ENCODE data around the gene TMEM248. TPM values are rescaled to one million over a fixed set of nuclear protein-coding genes. Genes with fewer than 3 reads are reported as not detected.
"Not testable (repeated sequence)": the region's sequence is repeated elsewhere in the genome, so short reads cannot be mapped to it uniquely, and the experiment has no call there.

Gene TMEM248
- total RNA-seq, 1 donor from 2014 or later: 98.0 TPM

GRCh38 chr7:66883716-66884115 lies 37.3 kb upstream of the TMEM248 start:
- no peak overlapping the region for H2AFZ ChIP-seq (ENCODE audit: low read depth, low read length)
- no peaks in the 10 kb centered on the region for H3K9me3 ChIP-seq (ENCODE audit: insufficient read depth, low read depth, low read length)
- H3K36me3 ChIP-seq (ENCODE audit: insufficient read depth, low read length): no peaks in the 10 kb centered on the region
- peak; percentile 62 for DNase-seq (ENCODE audit: low read depth)
- no peaks in the 10 kb centered on the region for H3K27me3 ChIP-seq (ENCODE audit: insufficient read depth, low read length)
- no peak overlapping the region for H3K4me2 ChIP-seq (ENCODE audit: low read length)
- Mint-ChIP-seq H3K4me3 (ENCODE audit: unreplicated experiment) (no peak overlapping the region), H3K36me3 (ENCODE audit: low read depth, unreplicated experiment) (peaks cover 15% of the 10 kb centered on the region), H3K27me3 (ENCODE audit: low read depth, unreplicated experiment) (no peaks in the 10 kb centered on the region), H3K4me1 (ENCODE audit: low read depth, unreplicated experiment) (peaks cover 7% of the 10 kb centered on the region), H3K9me3 (ENCODE audit: unreplicated experiment) (no peaks in the 10 kb centered on the region), H3K27ac (ENCODE audit: unreplicated experiment) (no peak overlapping the region)
- FAIRE-seq: no peak
- H3K4me1 ChIP-seq (ENCODE audit: insufficient read depth, low read length): no peaks in the 10 kb centered on the region
- H3K9ac ChIP-seq (ENCODE audit: low read length): no peak overlapping the region
- no peak overlapping the region for H3K27ac ChIP-seq (ENCODE audit: low read depth, low read length)
- H3K4me3 ChIP-seq (ENCODE audit: insufficient read depth, low read depth, low read length): no peak overlapping the region
- no peaks in the 10 kb centered on the region for H4K20me1 ChIP-seq (ENCODE audit: insufficient read depth, low read length)
- no peak for TF ChIP-seq EZH2 (IDR thresholded peaks at IDR 0.05; ENCODE audit: insufficient read depth, low read length)
- no peak for TF ChIP-seq CTCF (IDR thresholded peaks at IDR 0.05; ENCODE audit: insufficient read depth, low read depth, low read length)
- no peaks in the 10 kb centered on the region for H3K79me2 ChIP-seq (ENCODE audit: insufficient read depth, low read length)

GRCh38 chr7:66884556-66884955 lies 36.5 kb upstream of the TMEM248 start:
- H3K4me1 ChIP-seq (ENCODE audit: insufficient read depth, low read length); H3K27me3 Mint-ChIP-seq (ENCODE audit: low read depth, unreplicated experiment); H3K27ac Mint-ChIP-seq (ENCODE audit: unreplicated experiment); H3K9me3 Mint-ChIP-seq (ENCODE audit: unreplicated experiment); H3K4me2 ChIP-seq (ENCODE audit: low read length); H3K79me2 ChIP-seq (ENCODE audit: insufficient read depth, low read length); H3K4me1 Mint-ChIP-seq (ENCODE audit: low read depth, unreplicated experiment); H3K27me3 ChIP-seq (ENCODE audit: insufficient read depth, low read length); H4K20me1 ChIP-seq (ENCODE audit: insufficient read depth, low read length); H3K9me3 ChIP-seq (ENCODE audit: insufficient read depth, low read depth, low read length); H3K9ac ChIP-seq (ENCODE audit: low read length); H3K36me3 ChIP-seq (ENCODE audit: insufficient read depth, low read length); FAIRE-seq; H2AFZ ChIP-seq (ENCODE audit: low read depth, low read length); DNase-seq (ENCODE audit: low read depth); H3K4me3 ChIP-seq (ENCODE audit: insufficient read depth, low read depth, low read length); H3K4me3 Mint-ChIP-seq (ENCODE audit: unreplicated experiment): not testable (repeated sequence)
- peak overlapping the region; percentile 48 for H3K27ac ChIP-seq (ENCODE audit: low read depth, low read length)
- peaks cover 15% of the 10 kb centered on the region for H3K36me3 Mint-ChIP-seq (ENCODE audit: low read depth, unreplicated experiment)

GRCh38 chr7:66886152-66886551 lies 34.9 kb upstream of the TMEM248 start:
- DNase-seq (ENCODE audit: low read depth): no peak
- no peak for FAIRE-seq
- Mint-ChIP-seq H3K4me1 (ENCODE audit: low read depth, unreplicated experiment) (peaks cover 7% of the 10 kb centered on the region), H3K4me3 (ENCODE audit: unreplicated experiment) (no peak overlapping the region), H3K36me3 (ENCODE audit: low read depth, unreplicated experiment) (peaks cover 14% of the 10 kb centered on the region), H3K27ac (ENCODE audit: unreplicated experiment) (no peak overlapping the region), H3K9me3 (ENCODE audit: unreplicated experiment) (no peaks in the 10 kb centered on the region), H3K27me3 (ENCODE audit: low read depth, unreplicated experiment) (no peaks in the 10 kb centered on the region)
- no peak overlapping the region for H3K4me2 ChIP-seq (ENCODE audit: low read length)
- H3K4me3 ChIP-seq (ENCODE audit: insufficient read depth, low read depth, low read length): no peak overlapping the region
- no peaks in the 10 kb centered on the region for H3K9me3 ChIP-seq (ENCODE audit: insufficient read depth, low read depth, low read length)
- H3K4me1 ChIP-seq (ENCODE audit: insufficient read depth, low read length): no peaks in the 10 kb centered on the region
- no peak overlapping the region for H3K27ac ChIP-seq (ENCODE audit: low read depth, low read length)
- no peak overlapping the region for H3K9ac ChIP-seq (ENCODE audit: low read length)
- H2AFZ ChIP-seq (ENCODE audit: low read depth, low read length): no peak overlapping the region
- no peaks in the 10 kb centered on the region for H3K79me2 ChIP-seq (ENCODE audit: insufficient read depth, low read length)
- H3K27me3 ChIP-seq (ENCODE audit: insufficient read depth, low read length): no peaks in the 10 kb centered on the region
- no peak for TF ChIP-seq EZH2 (IDR thresholded peaks at IDR 0.05; ENCODE audit: insufficient read depth, low read length)
- no peak for TF ChIP-seq CTCF (IDR thresholded peaks at IDR 0.05; ENCODE audit: insufficient read depth, low read depth, low read length)
- H3K36me3 ChIP-seq (ENCODE audit: insufficient read depth, low read length): no peaks in the 10 kb centered on the region
- H4K20me1 ChIP-seq (ENCODE audit: insufficient read depth, low read length): no peaks in the 10 kb centered on the region

GRCh38 chr7:66888223-66888622 lies 32.8 kb upstream of the TMEM248 start:
- FAIRE-seq; H3K79me2 ChIP-seq (ENCODE audit: insufficient read depth, low read length); H3K4me3 Mint-ChIP-seq (ENCODE audit: unreplicated experiment); H3K27ac ChIP-seq (ENCODE audit: low read depth, low read length); H3K27me3 Mint-ChIP-seq (ENCODE audit: low read depth, unreplicated experiment); H3K9me3 Mint-ChIP-seq (ENCODE audit: unreplicated experiment); H3K9me3 ChIP-seq (ENCODE audit: insufficient read depth, low read depth, low read length); DNase-seq (ENCODE audit: low read depth); H3K4me2 ChIP-seq (ENCODE audit: low read length); H4K20me1 ChIP-seq (ENCODE audit: insufficient read depth, low read length); H2AFZ ChIP-seq (ENCODE audit: low read depth, low read length); H3K36me3 ChIP-seq (ENCODE audit: insufficient read depth, low read length); H3K27me3 ChIP-seq (ENCODE audit: insufficient read depth, low read length); H3K4me3 ChIP-seq (ENCODE audit: insufficient read depth, low read depth, low read length); H3K9ac ChIP-seq (ENCODE audit: low read length); H3K27ac Mint-ChIP-seq (ENCODE audit: unreplicated experiment); H3K4me1 ChIP-seq (ENCODE audit: insufficient read depth, low read length); H3K4me1 Mint-ChIP-seq (ENCODE audit: low read depth, unreplicated experiment): not testable (repeated sequence)
- peaks cover 11% of the 10 kb centered on the region for H3K36me3 Mint-ChIP-seq (ENCODE audit: low read depth, unreplicated experiment)

Measured in astrocyte (in vitro differentiated cells and primary cell).